HEK293 (cell line): ENCODE measurements around the gene CADM1.

Source experiments
- BCL6B ChIP-seq: fragments of 450-650 bp; formaldehyde crosslinking; IDR thresholded peaks from 2 replicates; pipeline ENCODE4 v1.5.1; 2017; ENCODE audit warnings: missing biosample characterization, missing genetic modification characterization
- CTCF ChIP-seq: fragments of 450-650 bp; formaldehyde crosslinking; IDR thresholded peaks from 2 replicates; pipeline ENCODE4 v1.5.1; 2016; ENCODE audit warnings: missing biosample characterization, missing genetic modification characterization
- FEZF1 ChIP-seq: fragments of 450-650 bp; formaldehyde crosslinking; IDR thresholded peaks from 2 replicates; pipeline ENCODE4 v1.5.1; 2016; ENCODE audit warnings: missing biosample characterization, missing genetic modification characterization
- GLI4 ChIP-seq: fragments of 450-650 bp; formaldehyde crosslinking; IDR thresholded peaks from 2 replicates; pipeline ENCODE4 v1.5.1; 2016; ENCODE audit warnings: missing biosample characterization, missing genetic modification characterization
- ZNF157 ChIP-seq: fragments of 450-650 bp; formaldehyde crosslinking; IDR thresholded peaks from 2 replicates; pipeline ENCODE4 v1.5.1; 2016; ENCODE audit warnings: missing biosample characterization, missing genetic modification characterization

- TF ChIP-seq FEZF1 (tag by site-specific recombination) (no peak), CTCF (tag by site-specific recombination) (no peak), ZNF157 (tag by site-specific recombination) (no peak), GLI4 (tag by site-specific recombination) (no peak), BCL6B (no peak)
Measured at GRCh38 chr11:115151010-115151409, 353.2 kb downstream of the CADM1 start.
